Endothelial cell of umbilical vein (primary cell): ENCODE measurements around the gene CNTN2. TPM values are rescaled to one million over a fixed set of nuclear protein-coding genes. Genes with fewer than 3 reads are reported as not detected.

Source experiments
- BruUV-seq: library from RNA; stranded (reverse); fragments of 400-500 nt; replicated peaks from 2 replicates; lab custom pipeline; 2021; lab: Mats Ljungman, UMichigan
- CTCF ChIA-PET: fragments of 300-600, 350-600 bp; sonication (Branson Sonifier 250); formaldehyde crosslinking; loops from one replicate; lab custom pipeline; 2021; ENCODE audit warnings: antibody characterized with exemption, inconsistent platforms; lab: Charles Lee
- POLR2A ChIA-PET: fragments of 300-600, 350-600 bp; sonication (Branson Sonifier 250); formaldehyde crosslinking; loops from one replicate; lab custom pipeline; 2021; ENCODE audit warnings: antibody characterized with exemption, inconsistent platforms; lab: Charles Lee
- DNase-seq: peaks from one replicate; pipeline ENCODE4 v3.0.0-alpha.2; 2011; ENCODE audit warnings: low read depth, low spot score
- FAIRE-seq: peaks from 2 replicates; lab custom pipeline; 2011; peaks lifted over from hg19 to GRCh38; lab: Jason Lieb, UNC
- H2AFZ ChIP-seq: 2 replicates; pipeline ENCODE4 v1.6.0; 2012; ENCODE audit warnings: low read depth, low read length, control low read depth, inconsistent platforms
- H3K27ac ChIP-seq: 2 replicates; pipeline ENCODE4 v1.5.1; 2011; ENCODE audit warnings: low read depth, mild to moderate bottlenecking, control low read depth, low read length, moderate library complexity; ENCODE audit not compliant: insufficient read depth
- H3K27me3 ChIP-seq, 2 experiments: 2 replicates each; pipeline versions ENCODE4 v1.6.0 to v1.6.1; 2011; ENCODE audit warnings: low read length in 2 of 2, mixed read lengths in 1 of 2; ENCODE audit not compliant: control insufficient read depth in 2 of 2, insufficient read depth in 2 of 2
- H3K36me3 ChIP-seq, 2 experiments: 2 replicates in 1 of 2; 3 replicates in 1 of 2; pipeline ENCODE4 v1.5.1; 2011; ENCODE audit warnings: low read length in 2 of 2, mild to moderate bottlenecking in 1 of 2, moderate library complexity in 1 of 2; ENCODE audit not compliant: control insufficient read depth in 2 of 2, insufficient read depth in 2 of 2; ENCODE audit errors: extremely low read depth in 1 of 2
- H3K4me1 ChIP-seq: 3 replicates; pipeline ENCODE4 v1.5.1; 2011; ENCODE audit warnings: mild to moderate bottlenecking, low read length; ENCODE audit not compliant: control insufficient read depth, insufficient read depth; ENCODE audit errors: extremely low read depth
- H3K4me2 ChIP-seq: 2 replicates; pipeline ENCODE4 v1.6.1; 2011; ENCODE audit warnings: low read length, control low read depth, mixed read lengths; ENCODE audit not compliant: insufficient read depth
- H3K4me3 ChIP-seq, 3 experiments: fragments of 200-600 bp in 1 of 3; sonication (generic), shearing (Covaris generic) in 1 of 3; replicated peaks in 1 of 3; 2 replicates each; pipeline ENCODE4 v1.5.1; 2011 to 2016; ENCODE audit warnings: control low read depth in 3 of 3, low read length in 3 of 3, mild to moderate bottlenecking in 2 of 3, inconsistent platforms in 1 of 3, low read depth in 1 of 3, moderate library complexity in 1 of 3; ENCODE audit not compliant: insufficient read depth in 1 of 3
- H3K79me2 ChIP-seq: 2 replicates; pipeline ENCODE4 v1.6.0; 2012; ENCODE audit warnings: low read length, inconsistent platforms; ENCODE audit not compliant: control insufficient read depth, insufficient read depth
- H3K9ac ChIP-seq: replicated peaks from 2 replicates; pipeline ENCODE3; 2011; ENCODE audit warnings: low read length, control low read depth; ENCODE audit not compliant: insufficient read depth; ENCODE audit errors: extremely low read depth
- H3K9me1 ChIP-seq: replicated peaks from 3 replicates; pipeline ENCODE4 v1.6.0; 2011; ENCODE audit warnings: mild to moderate bottlenecking, low read length; ENCODE audit not compliant: control insufficient read depth, insufficient read depth; ENCODE audit errors: extremely low read depth
- H3K9me3 ChIP-seq: replicated peaks from 2 replicates; pipeline ENCODE4 v1.5.1; 2012; ENCODE audit warnings: low read length, inconsistent platforms; ENCODE audit not compliant: control insufficient read depth, insufficient read depth
- H4K20me1 ChIP-seq: replicated peaks from 2 replicates; pipeline ENCODE3; 2011; ENCODE audit warnings: mild to moderate bottlenecking, low read length; ENCODE audit not compliant: control insufficient read depth, insufficient read depth; ENCODE audit errors: extremely low read depth
- CTCF ChIP-seq, 2 donors: IDR thresholded peaks; 1 replicate in 1 of 2; 2 replicates in 1 of 2; pipeline ENCODE4 v1.5.1; 2011; ENCODE audit warnings: low read length in 2 of 2, mild to moderate bottlenecking in 2 of 2, moderate library complexity in 2 of 2, control low read depth in 1 of 2, inconsistent platforms in 1 of 2, low read depth in 1 of 2; ENCODE audit not compliant: insufficient read depth in 1 of 2; ENCODE audit errors: extremely low read depth in 1 of 2
- EZH2 ChIP-seq: IDR thresholded peaks from 2 replicates; pipeline ENCODE4 v1.6.1; 2012; ENCODE audit warnings: borderline replicate concordance, low read depth, mild to moderate bottlenecking, moderate library complexity, low read length, inconsistent platforms; ENCODE audit not compliant: severe bottlenecking
- FOS ChIP-seq: IDR thresholded peaks from 2 replicates; pipeline ENCODE4 v1.6.1; 2011; ENCODE audit warnings: mild to moderate bottlenecking, low read length, moderate library complexity, borderline replicate concordance; ENCODE audit not compliant: insufficient read depth
- GATA2 ChIP-seq: IDR thresholded peaks from 2 replicates; pipeline ENCODE4 v1.7.0; 2011; ENCODE audit warnings: low read depth, mild to moderate bottlenecking, moderate library complexity, mixed read lengths, low read length; ENCODE audit not compliant: insufficient read length, insufficient read depth
- JUN ChIP-seq: IDR thresholded peaks from 2 replicates; pipeline ENCODE4 v1.6.1; 2011; ENCODE audit warnings: borderline replicate concordance, low read depth; ENCODE audit not compliant: insufficient read length, insufficient read depth
- MAX ChIP-seq: IDR thresholded peaks from 2 replicates; pipeline ENCODE4 v1.6.1; 2011; ENCODE audit not compliant: insufficient read depth, insufficient read length
- MYC ChIP-seq: IDR thresholded peaks from one replicate; pipeline ENCODE4 v1.6.1; 2011; ENCODE audit warnings: mild to moderate bottlenecking, low read depth, low read length
- POLR2A ChIP-seq: IDR thresholded peaks from 2 replicates; pipeline ENCODE4 v1.6.1; 2012; ENCODE audit warnings: low read depth, mild to moderate bottlenecking, control low read depth, low read length
- POLR2AphosphoS5 ChIP-seq: IDR thresholded peaks from 2 replicates; pipeline ENCODE4 v1.6.1; 2012; ENCODE audit warnings: low read depth, mild to moderate bottlenecking, control low read depth, low read length, moderate library complexity; ENCODE audit not compliant: insufficient read depth
- dilution Hi-C: fragments of 300-500 bp; cut with MboI; formaldehyde crosslinking; loops from one replicate; pipeline ENCODE4 v1.15.0; 2019; ENCODE audit warnings: low sequenced_read_pairs; ENCODE audit not compliant: extremely low pct_ligation_motif_present
- intact Hi-C: fragments of 100-400 bp; cut with micrococcal nuclease; formaldehyde crosslinking; loops from one replicate; pipeline ENCODE4 v1.10.0; 2022
- polyA plus RNA-seq, 4 experiments: library from polyadenylated mRNA; depleted of rRNA in 3 of 4; stranded (reverse) in 3 of 4; unstranded in 1 of 4; fragments of >200 nt; gene quantifications; 2 replicates each; pipeline versions ENCODE4 v1.2.1 to v1.2.3, GENCODE V29; 2011 to 2012; ENCODE audit warnings: missing spikeins in 1 of 4
- total RNA-seq: library from RNA; stranded (reverse); gene quantifications from 2 replicates; pipeline ENCODE4 v1.2.3, GENCODE V29; 2021

CNTN2 gene
- total and polyA plus RNA-seq, 2 donors (not counting 3 experiments of a cell fraction or from before 2014, with no cell fraction given), result not detected

GRCh38 chr1:205054013-205054412 lies 11.0 kb downstream of the CNTN2 start:
- POLR2A ChIA-PET, result no interaction called here
- no peaks in the 10 kb centered on the region for H3K4me1 ChIP-seq
- intact Hi-C loops, result no loop called here

More at GRCh38 chr1:205054013-205054412, 11.0 kb downstream of the CNTN2 start:
- H3K9me1 ChIP-seq, result no peaks in the 10 kb centered on the region
- H2AFZ ChIP-seq, result no peak overlapping the region
- no peak for TF ChIP-seq FOS
- TF ChIP-seq JUN, result no peak
- TF ChIP-seq EZH2, result no peak
- TF ChIP-seq MYC, result no peak
- TF ChIP-seq POLR2AphosphoS5, result no peak
- no peak for TF ChIP-seq MAX
- TF ChIP-seq GATA2, result no peak
- TF ChIP-seq POLR2A, result no peak
- TF ChIP-seq CTCF (IDR thresholded peaks at IDR 0.05; ENCODE audit: extremely low read depth in 1 of 2, insufficient read depth in 1 of 2, low read depth in 1 of 2, low read length in 2 of 2), result no peak
- no peaks in the 10 kb centered on the region for H3K79me2 ChIP-seq
- CTCF ChIA-PET, result no interaction called here
- dilution Hi-C loops, result no loop called here
- H4K20me1 ChIP-seq, result no peaks in the 10 kb centered on the region
- no peak overlapping the region for H3K9ac ChIP-seq
- H3K27me3 ChIP-seq, result no peaks in the 10 kb centered on the region
- H3K9me3 ChIP-seq, result no peaks in the 10 kb centered on the region
- FAIRE-seq (no peak), DNase-seq (no peak)
- BruUV-seq, result no TSS peak
- no peaks in the 10 kb centered on the region for H3K36me3 ChIP-seq
- H3K4me2 ChIP-seq, result no peak overlapping the region
- no peak overlapping the region for H3K27ac ChIP-seq
- H3K4me3 ChIP-seq, result no peak overlapping the region
